Ovary (tissue), 9 donors: Measurements from ENCODE around the gene ICAM4. TPM values are rescaled to one million over a fixed set of nuclear protein-coding genes. Genes with fewer than 3 reads are reported as not detected.

Experiments used
- DNase-seq, 5 donors: peaks; one replicate each; pipeline ENCODE4 v3.0.0-alpha.2; 2019 to 2020
- H3K27ac ChIP-seq, 2 donors: fragments of 200-600 bp; one replicate each; pipeline versions ENCODE4 v1.5.1 to v1.8.0; 2019 to 2022
- H3K27me3 ChIP-seq: fragments of 200-600 bp; one replicate; pipeline ENCODE4 v1.8.0; 2022
- H3K36me3 ChIP-seq: fragments of 200-600 bp; sonication (generic); one replicate; pipeline ENCODE4 v1.5.1; 2019
- H3K4me1 ChIP-seq: one replicate; pipeline ENCODE4 v1.8.1; 2013; ENCODE audit warnings: mild to moderate bottlenecking, moderate library complexity; ENCODE audit not compliant: insufficient read depth
- H3K4me3 ChIP-seq: fragments of 200-600 bp; sonication (generic); one replicate; pipeline ENCODE4 v1.5.1; 2017
- H3K9me3 ChIP-seq, 2 donors: fragments of 200-600 bp in 1 of 2; sonication (generic) in 1 of 2; one replicate each; pipeline versions ENCODE4 v1.5.1 to v1.8.1; 2013 to 2019; ENCODE audit warnings: mild to moderate bottlenecking in 1 of 2, moderate library complexity in 1 of 2
- EP300 ChIP-seq: sonication (generic); formaldehyde crosslinking; IDR thresholded peaks from one replicate; pipeline ENCODE4 v1.6.1; 2017; ENCODE audit warnings: antibody characterized with exemption
- POLR2A ChIP-seq: fragments of 450-650 bp; IDR thresholded peaks from one replicate; pipeline ENCODE4 v1.6.1; 2017; ENCODE audit warnings: antibody characterized with exemption, mild to moderate bottlenecking, moderate library complexity
- WGBS, 3 donors: extraction: QIAGEN DNeasy Blood & Tissue Kit in 1 of 3; methylation state at CpG; one replicate each; pipeline versions ENCODE4 v1.1.5 to v1.1.7; 2013 to 2017; 5-methylcytosine and 5-hydroxymethylcytosine counted together
- intact Hi-C, 4 donors: fragments of 100-400 bp; cut with DNase I; formaldehyde crosslinking; loops; one replicate each; pipeline versions ENCODE4 v1.11.0 to v1.15.1; 2022 to 2023
- polyA plus RNA-seq, 2 donors: library from polyadenylated mRNA; stranded (reverse); fragments of 200-250 nt in 1 of 2; fragments of 350-450 nt in 1 of 2; fragmentation: Illumina TruSeq in 1 of 2; extraction: RNeasy Lipid Tissue Mini Kit (QIAGEN cat#74804) in 1 of 2; gene quantifications; one replicate each; pipeline ENCODE4 v1.2.3, GENCODE V29; 2013 to 2014
- total RNA-seq, 7 donors: library from RNA; depleted of rRNA in 2 of 7; stranded (reverse); fragments of >200 nt in 2 of 7; fragmentation: NEBNext Ultra II Directional in 3 of 7; extraction: Animal tissue kit (Norgen Biotek cat#: 25700) in 3 of 7; gene quantifications; one replicate each; pipeline versions ENCODE4 v1.1.0 to v1.2.4, GENCODE V29; 2016 to 2023
- TF ChIP-seq, protein P1 (sequence below), 3 donors: fragments of 450-650 bp in 2 of 3; fragments of 200-600 bp in 1 of 3; IDR thresholded peaks; one replicate each; pipeline versions ENCODE4 v1.5.1 to v1.8.0; 2016 to 2022; ENCODE audit warnings: antibody characterized with exemption in 3 of 3, mild to moderate bottlenecking in 1 of 3
- donor health status: DM: no; HTN: no; CAD: no; lungs with moderate emphysema.
- donor health status: DM: no; HTN: no; CAD: no.
- donor health status: Bipolar disorder and iron deficiency.
- donor health status: DM: yes; HTN: yes; CAD: no.
- donor health status: DM: no; HTN: no; CAD: no.
- donor health status: DM: yes; HTN: yes; CAD: no.

ICAM4 gene
- total and polyA plus RNA-seq, 9 donors: 0.17 to 3.3 (median 0.47) TPM

DNA sequence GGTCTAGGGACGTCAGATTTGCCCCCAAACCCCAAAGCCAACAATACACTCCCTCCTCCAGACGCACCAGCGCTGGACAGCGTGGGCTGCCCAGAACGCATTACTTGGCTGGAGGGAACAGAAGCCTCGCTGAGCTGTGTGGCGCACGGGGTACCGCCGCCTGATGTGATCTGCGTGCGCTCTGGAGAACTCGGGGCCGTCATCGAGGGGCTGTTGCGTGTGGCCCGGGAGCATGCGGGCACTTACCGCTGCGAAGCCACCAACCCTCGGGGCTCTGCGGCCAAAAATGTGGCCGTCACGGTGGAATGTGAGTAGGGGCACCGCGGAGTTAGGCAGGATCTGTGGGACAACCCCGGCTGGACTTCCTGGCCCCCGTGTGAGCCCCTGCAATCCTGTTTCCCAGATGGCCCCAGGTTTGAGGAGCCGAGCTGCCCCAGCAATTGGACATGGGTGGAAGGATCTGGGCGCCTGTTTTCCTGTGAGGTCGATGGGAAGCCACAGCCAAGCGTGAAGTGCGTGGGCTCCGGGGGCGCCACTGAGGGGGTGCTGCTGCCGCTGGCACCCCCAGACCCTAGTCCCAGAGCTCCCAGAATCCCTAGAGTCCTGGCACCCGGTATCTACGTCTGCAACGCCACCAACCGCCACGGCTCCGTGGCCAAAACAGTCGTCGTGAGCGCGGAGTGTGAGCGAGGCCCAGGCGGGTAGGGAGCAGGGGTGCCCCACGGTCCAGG is 7.0 kb downstream of the ICAM4 start:
- intact Hi-C loops: no loop called here
- no peaks in the 10 kb centered on the region for H3K36me3 ChIP-seq
- no peak for DNase-seq
- peaks cover 6% of the 10 kb centered on the region for H3K27me3 ChIP-seq
- H3K9me3 ChIP-seq: no peaks in the 10 kb centered on the region
- no peak overlapping the region for H3K4me3 ChIP-seq
- TF ChIP-seq POLR2A (no peak), EP300 (no peak)
- TF ChIP-seq, protein P1, sequence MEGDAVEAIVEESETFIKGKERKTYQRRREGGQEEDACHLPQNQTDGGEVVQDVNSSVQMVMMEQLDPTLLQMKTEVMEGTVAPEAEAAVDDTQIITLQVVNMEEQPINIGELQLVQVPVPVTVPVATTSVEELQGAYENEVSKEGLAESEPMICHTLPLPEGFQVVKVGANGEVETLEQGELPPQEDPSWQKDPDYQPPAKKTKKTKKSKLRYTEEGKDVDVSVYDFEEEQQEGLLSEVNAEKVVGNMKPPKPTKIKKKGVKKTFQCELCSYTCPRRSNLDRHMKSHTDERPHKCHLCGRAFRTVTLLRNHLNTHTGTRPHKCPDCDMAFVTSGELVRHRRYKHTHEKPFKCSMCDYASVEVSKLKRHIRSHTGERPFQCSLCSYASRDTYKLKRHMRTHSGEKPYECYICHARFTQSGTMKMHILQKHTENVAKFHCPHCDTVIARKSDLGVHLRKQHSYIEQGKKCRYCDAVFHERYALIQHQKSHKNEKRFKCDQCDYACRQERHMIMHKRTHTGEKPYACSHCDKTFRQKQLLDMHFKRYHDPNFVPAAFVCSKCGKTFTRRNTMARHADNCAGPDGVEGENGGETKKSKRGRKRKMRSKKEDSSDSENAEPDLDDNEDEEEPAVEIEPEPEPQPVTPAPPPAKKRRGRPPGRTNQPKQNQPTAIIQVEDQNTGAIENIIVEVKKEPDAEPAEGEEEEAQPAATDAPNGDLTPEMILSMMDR (IDR thresholded peaks at IDR 0.05): no peak
- 12 to 48% (median 17%) methylated on average over 46 to 49 of the region's 49 CpGs for WGBS, 3 donors
- H3K4me1 ChIP-seq: peaks cover 17% of the 10 kb centered on the region
- no peak overlapping the region for H3K27ac ChIP-seq

DNA sequence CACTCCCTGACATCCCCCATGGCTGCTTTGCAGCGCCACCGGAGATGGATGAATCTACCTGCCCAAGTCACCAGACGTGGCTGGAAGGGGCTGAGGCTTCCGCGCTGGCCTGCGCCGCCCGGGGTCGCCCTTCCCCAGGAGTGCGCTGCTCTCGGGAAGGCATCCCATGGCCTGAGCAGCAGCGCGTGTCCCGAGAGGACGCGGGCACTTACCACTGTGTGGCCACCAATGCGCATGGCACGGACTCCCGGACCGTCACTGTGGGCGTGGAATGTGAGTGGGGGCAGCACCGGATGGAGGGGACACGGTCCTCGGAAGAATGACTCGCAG is 7.6 kb downstream of the ICAM4 start:
- Histone ChIP-seq H3K27me3 (peaks cover 6% of the 10 kb centered on the region), H3K4me1 (peaks cover 15% of the 10 kb centered on the region), H3K27ac (no peak overlapping the region), H3K4me3 (no peak overlapping the region), H3K36me3 (no peaks in the 10 kb centered on the region), H3K9me3 (no peaks in the 10 kb centered on the region)
- TF ChIP-seq, protein P1 (IDR thresholded peaks at IDR 0.05): no peak
- TF ChIP-seq POLR2A (no peak), EP300 (no peak)
- intact Hi-C loops: no loop called here
- WGBS, 3 donors: 7 to 42% (median 22%) methylated on average over 14 to 25 of the region's 25 CpGs
- DNase-seq: no peak

DNA sequence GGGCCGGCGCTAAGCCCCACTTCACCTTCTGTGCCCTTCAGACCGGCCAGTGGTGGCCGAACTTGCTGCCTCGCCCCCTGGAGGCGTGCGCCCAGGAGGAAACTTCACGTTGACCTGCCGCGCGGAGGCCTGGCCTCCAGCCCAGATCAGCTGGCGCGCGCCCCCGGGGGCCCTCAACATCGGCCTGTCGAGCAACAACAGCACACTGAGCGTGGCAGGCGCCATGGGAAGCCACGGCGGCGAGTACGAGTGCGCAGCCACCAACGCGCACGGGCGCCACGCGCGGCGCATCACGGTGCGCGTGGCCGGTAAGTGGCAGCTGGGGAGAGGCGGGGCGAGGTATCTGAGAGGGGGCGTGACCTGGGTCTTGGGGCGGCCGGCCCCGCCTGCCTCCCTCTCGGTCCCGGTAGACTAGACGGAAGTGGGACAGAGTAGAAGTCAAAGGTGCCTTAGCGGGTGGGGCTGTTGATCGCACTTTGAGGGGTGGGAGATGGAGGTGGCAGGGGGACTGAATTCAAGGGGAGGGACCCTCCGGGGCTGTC is 8.6 kb downstream of the ICAM4 start:
- Histone ChIP-seq H3K4me1 (peaks cover 13% of the 10 kb centered on the region), H3K9me3 (no peaks in the 10 kb centered on the region), H3K27me3 (peaks cover 6% of the 10 kb centered on the region), H3K4me3 (no peak overlapping the region), H3K36me3 (no peaks in the 10 kb centered on the region), H3K27ac (no peak overlapping the region)
- peak in 1 of 5 donors; percentile 59 for DNase-seq
- WGBS, 3 donors: 1 to 3% (median 2%) methylated on average over 47 to 48 of the region's 48 CpGs
- TF ChIP-seq EP300 (no peak), POLR2A (no peak)
- TF ChIP-seq, protein P1 (IDR thresholded peaks at IDR 0.05): no peak
- intact Hi-C loops: no loop called here

DNA sequence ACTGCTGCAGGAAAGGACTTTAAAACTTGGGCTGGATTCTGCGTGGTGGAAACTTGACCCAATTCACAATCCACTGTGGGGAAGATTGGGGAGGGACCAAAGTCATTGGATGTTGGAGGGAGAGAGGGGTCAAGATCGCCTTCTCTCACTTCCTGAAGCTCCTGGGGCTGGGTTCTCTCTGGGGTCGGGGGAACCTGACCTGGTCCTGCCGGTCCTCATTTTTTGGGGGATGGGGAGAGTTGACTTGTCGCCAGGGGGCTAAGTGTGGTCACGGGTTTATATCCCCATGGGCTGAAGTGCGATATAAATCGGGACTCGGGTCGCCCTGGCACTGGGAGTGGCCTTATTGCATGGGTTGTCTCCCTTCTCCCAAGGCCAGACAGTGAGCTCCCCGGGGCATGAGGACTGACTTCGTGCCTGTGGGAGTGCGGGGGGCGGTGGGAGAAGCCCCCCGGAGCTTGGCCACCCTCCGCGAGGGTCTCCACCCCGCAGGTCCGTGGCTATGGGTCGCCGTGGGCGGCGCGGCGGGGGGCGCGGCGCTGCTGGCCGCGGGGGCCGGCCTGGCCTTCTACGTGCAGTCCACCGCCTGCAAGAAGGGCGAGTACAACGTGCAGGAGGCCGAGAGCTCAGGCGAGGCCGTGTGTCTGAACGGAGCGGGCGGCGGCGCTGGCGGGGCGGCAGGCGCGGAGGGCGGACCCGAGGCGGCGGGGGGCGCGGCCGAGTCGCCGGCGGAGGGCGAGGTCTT is 9.3 kb downstream of the ICAM4 start:
- Histone ChIP-seq H3K4me1 (peaks cover 12% of the 10 kb centered on the region), H3K27me3 (peaks cover 6% of the 10 kb centered on the region)
- intact Hi-C loops: no loop called here

More for the DNA sequence above, 9.3 kb downstream of the ICAM4 start:
- WGBS, 3 donors: 1 to 8% (median 2%) methylated on average over 42 to 58 of the region's 58 CpGs
- H3K36me3 ChIP-seq: no peaks in the 10 kb centered on the region
- DNase-seq: no peak
- no peaks in the 10 kb centered on the region for H3K9me3 ChIP-seq
- H3K4me3 ChIP-seq: no peak overlapping the region
- no peak overlapping the region for H3K27ac ChIP-seq
- TF ChIP-seq, protein P1 (IDR thresholded peaks at IDR 0.05): no peak
- no peak for TF ChIP-seq POLR2A
- no peak for TF ChIP-seq EP300
